LNCAP (cell line): ENCODE data around the gene IGFBP2.

Source experiments
- TF ChIP-seq, protein P1 (sequence below): fragments of 450-650 bp; IDR thresholded peaks from 2 replicates; pipeline ENCODE4 v1.5.1; 2017; ENCODE audit warnings: mild to moderate bottlenecking

IGFBP2 gene

DNA sequence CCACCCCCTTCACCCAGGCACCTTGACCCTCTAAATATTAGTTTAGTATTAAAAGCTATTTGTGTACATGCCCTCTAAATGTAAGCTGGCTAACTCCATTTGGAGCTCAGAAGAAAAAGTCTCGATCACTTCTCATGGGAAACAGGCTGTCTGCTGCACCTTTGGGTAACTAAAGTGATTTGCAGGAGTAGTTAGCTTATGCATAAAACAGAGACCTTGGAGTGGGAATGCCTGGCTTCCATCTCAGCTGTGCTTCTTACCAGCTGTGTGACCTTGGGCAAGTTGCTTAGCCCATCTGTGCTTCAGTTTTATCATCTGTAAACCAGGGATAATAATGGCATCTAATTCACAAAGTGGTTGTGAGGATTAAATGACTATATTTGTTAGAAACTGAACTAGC lies 29.9 kb downstream of the IGFBP2 start:
- TF ChIP-seq, protein P1, sequence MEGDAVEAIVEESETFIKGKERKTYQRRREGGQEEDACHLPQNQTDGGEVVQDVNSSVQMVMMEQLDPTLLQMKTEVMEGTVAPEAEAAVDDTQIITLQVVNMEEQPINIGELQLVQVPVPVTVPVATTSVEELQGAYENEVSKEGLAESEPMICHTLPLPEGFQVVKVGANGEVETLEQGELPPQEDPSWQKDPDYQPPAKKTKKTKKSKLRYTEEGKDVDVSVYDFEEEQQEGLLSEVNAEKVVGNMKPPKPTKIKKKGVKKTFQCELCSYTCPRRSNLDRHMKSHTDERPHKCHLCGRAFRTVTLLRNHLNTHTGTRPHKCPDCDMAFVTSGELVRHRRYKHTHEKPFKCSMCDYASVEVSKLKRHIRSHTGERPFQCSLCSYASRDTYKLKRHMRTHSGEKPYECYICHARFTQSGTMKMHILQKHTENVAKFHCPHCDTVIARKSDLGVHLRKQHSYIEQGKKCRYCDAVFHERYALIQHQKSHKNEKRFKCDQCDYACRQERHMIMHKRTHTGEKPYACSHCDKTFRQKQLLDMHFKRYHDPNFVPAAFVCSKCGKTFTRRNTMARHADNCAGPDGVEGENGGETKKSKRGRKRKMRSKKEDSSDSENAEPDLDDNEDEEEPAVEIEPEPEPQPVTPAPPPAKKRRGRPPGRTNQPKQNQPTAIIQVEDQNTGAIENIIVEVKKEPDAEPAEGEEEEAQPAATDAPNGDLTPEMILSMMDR, result no peak

DNA sequence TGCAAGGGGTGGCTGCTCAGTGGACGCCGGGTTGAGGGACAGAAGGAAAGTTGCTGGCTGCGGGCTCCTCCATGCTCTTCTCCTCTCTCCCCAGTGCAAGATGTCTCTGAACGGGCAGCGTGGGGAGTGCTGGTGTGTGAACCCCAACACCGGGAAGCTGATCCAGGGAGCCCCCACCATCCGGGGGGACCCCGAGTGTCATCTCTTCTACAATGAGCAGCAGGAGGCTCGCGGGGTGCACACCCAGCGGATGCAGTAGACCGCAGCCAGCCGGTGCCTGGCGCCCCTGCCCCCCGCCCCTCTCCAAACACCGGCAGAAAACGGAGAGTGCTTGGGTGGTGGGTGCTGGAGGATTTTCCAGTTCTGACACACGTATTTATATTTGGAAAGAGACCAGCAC lies 30.6 kb downstream of the IGFBP2 start:
- TF ChIP-seq, protein P1, result no peak

DNA sequence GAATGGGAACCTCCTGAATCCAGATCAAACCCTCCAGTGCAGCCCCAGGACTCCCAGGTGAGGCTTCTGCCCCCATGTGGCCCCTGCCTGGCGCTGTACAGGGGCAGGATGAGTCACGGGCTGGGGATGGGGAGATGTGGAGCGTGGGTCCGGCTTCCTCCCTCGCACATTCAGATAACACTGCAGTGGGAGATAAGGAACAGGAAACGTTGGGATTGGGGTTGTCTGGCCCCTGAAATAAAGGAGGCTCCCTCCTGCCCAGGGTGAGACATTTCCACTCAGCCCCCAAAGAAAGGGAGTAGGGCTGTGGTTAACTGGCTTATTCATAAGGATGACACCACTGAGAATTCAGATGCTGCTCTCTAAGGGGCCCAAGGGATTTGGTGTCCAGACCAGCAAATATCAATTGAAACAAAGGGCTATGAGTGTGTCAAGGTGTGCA lies 31.4 kb downstream of the IGFBP2 start:
- TF ChIP-seq, protein P1, result no peak

GRCh38 chr2:216665242-216665641 lies 32.0 kb downstream of the IGFBP2 start:
- TF ChIP-seq, protein P1, result no peak

DNA sequence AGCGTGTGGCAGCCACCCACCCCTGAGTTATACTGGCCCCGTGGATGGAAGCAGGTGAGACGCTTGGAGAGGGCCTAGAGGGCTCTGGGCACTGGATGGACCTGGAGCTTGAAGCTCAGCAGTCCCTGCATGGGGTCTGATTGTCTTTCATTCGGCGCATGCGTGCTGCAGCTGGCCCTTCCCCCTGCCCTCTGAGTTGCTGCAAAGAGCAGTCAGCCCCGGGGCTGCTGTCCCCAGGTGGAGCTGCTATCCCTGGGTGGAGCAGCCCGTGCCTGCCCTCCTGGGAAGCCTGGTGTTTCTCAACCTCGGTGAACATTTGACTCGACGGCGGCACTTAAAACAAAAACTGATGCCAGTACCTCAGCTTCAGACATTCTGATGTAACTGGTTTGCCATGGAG lies 32.5 kb downstream of the IGFBP2 start:
- TF ChIP-seq, protein P1, result no peak

GRCh38 chr2:216666461-216667233 lies 33.4 kb downstream of the IGFBP2 start:
- TF ChIP-seq, protein P1, result peak; percentile 93

DNA sequence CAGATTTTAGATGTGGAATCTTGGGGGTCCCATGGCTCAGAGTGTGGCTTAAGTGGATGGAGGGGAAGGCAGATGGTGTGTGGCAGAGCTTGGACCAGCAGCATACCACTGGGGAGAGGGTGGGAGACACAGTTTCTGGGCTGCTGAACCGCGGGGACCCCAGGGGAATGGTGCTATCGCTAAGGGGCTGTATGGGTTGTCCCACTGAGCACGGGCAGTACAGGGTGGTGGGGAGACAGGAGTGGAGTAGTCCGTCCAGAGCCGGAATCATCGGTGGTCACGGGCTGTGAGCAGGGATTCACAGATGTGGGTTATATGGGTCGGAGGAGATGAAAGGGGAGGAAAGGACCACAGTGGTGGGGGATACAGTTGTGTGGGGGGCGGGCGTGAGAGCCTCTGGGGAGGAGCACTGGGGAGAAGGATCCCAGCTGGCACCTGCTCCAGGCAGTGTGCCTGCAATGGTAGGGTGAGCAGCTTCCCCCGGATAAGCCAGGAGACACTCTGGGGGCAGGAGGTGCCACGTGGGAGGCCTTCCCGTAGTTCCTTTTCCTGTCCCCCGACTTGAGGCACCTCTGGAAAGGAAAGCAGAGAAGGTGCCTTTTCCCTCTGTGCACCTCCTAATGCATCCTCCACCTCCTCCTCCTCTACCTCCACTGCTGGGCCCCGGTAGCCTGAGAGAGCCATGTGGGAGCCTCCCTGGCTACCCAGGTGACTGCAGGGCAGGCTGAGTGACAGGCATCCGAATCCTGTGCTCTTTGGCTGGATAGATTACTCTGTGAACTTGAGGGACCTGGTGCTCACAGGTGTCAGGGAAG lies 37.3 kb downstream of the IGFBP2 start:
- TF ChIP-seq, protein P1, result no peak
